Stimulated activated naive CD8-positive, alpha-beta T cell treated with anti-CD3 and anti-CD28 coated beads, Interleukin-15, amount 100 ng/mL, for 72 hours (primary cell): Measurements from ENCODE around the gene SPTSSB.

Source experiments
- ATAC-seq: fragments of 150-1000 bp; cut with Tn5 transposase; 2 replicates; pipeline ENCODE4 v1.10.0; 2021; ENCODE audit warnings: mild to moderate bottlenecking, moderate library complexity
- DNase-seq, 2 donors: peaks; one replicate each; pipeline ENCODE4 v3.0.0; 2021 to 2022
- H3K27ac Mint-ChIP-seq, 2 donors: one replicate each; pipeline ENCODE4 v1.8.0; 2022; ENCODE audit warnings: mild to moderate bottlenecking in 2 of 2, mixed read lengths in 2 of 2, moderate library complexity in 2 of 2
- H3K27me3 Mint-ChIP-seq: one replicate; pipeline ENCODE4 v1.8.0; 2022; ENCODE audit warnings: mixed read lengths
- H3K4me1 Mint-ChIP-seq: one replicate; pipeline ENCODE4 v1.8.0; 2022; ENCODE audit warnings: mild to moderate bottlenecking, mixed read lengths
- H3K4me3 Mint-ChIP-seq, 2 donors: one replicate each; pipeline ENCODE4 v1.8.0; 2022; ENCODE audit warnings: mild to moderate bottlenecking in 2 of 2, mixed read lengths in 2 of 2, moderate library complexity in 1 of 2
- H3K9me3 Mint-ChIP-seq, 2 donors: one replicate each; pipeline ENCODE4 v1.8.0; 2022; ENCODE audit warnings: mixed read lengths in 2 of 2

Gene SPTSSB

DNA sequence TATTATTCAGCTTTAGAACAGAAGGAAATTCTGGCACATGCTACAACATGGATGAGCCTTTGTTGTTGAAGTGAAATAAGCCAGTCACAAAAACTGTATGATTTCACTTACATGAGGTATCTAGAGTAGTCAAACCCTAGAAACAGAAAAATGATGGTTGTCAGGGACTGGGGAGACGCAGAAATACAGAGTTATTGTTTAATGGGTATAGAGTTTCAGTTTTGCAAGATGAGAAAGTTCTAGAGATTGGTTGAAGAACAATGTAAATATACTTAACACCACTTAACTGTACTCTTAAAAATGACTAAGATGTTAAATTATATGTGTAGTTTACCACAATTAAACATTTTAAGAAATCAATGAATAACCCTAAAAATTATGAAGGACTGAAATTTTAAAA is 15.8 kb downstream of the SPTSSB start:
- no peak overlapping the region for H3K27ac Mint-ChIP-seq
- H3K4me3 Mint-ChIP-seq = no peak overlapping the region
- no peaks in the 10 kb centered on the region for H3K9me3 Mint-ChIP-seq
- H3K4me1 Mint-ChIP-seq = peaks cover under 1% of the 10 kb centered on the region
- peaks cover 33% of the 10 kb centered on the region for H3K27me3 Mint-ChIP-seq
- DNase-seq = no peak
- ATAC-seq = no peak

- Mint-ChIP-seq H3K4me1 (peaks cover 10% of the 10 kb centered on the region), H3K4me3 (no peak overlapping the region), H3K27me3 (peaks cover 24% of the 10 kb centered on the region), H3K27ac (no peak overlapping the region), H3K9me3 (no peaks in the 10 kb centered on the region)
- no peak for DNase-seq
- ATAC-seq = no peak
These were observed 16.8 kb downstream of the SPTSSB start for GRCh38 chr3:161354554-161354953.

DNA sequence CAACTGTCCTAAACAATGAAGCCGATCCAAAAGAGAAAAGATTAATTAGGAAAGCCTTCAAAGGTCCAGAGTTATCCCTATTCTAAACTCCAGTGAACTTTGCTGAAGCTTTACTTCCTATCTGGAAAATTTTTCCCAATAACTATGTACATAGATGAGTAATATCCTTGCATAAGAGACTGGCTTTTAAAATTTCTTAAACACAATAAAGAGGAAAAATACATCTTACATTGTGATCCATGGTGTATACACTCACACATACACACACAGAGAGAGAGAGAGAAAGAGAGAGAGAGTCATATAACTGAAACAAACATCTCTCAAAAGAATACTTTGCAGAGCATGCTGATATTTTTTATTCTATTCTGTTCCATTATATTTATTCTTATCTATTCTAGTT is 20.0 kb downstream of the SPTSSB start:
- DNase-seq (no peak), ATAC-seq (no peak)
- H3K27me3 Mint-ChIP-seq = peaks cover 38% of the 10 kb centered on the region
- H3K9me3 Mint-ChIP-seq = no peaks in the 10 kb centered on the region
- no peak overlapping the region for H3K4me3 Mint-ChIP-seq
- H3K4me1 Mint-ChIP-seq = peaks cover 30% of the 10 kb centered on the region
- H3K27ac Mint-ChIP-seq = no peak overlapping the region

DNA sequence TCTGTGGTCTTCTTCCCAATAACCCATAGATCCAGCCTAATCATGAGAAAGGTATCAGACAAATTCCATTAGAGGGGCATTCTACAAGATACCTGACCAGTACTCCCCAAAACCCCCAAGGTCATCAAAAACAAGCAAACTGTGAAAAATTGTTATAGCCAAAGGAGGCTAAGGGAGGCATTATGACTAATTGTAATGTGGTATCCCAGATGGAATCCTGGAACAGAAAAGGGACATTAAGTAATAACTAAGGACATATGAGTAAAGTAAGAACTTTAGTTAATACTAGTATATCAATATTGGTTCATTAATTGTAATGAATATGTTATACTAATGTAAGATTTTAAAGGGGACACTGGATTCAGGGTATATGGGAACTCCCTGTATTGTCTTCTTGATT is 20.4 kb downstream of the SPTSSB start:
- peaks cover 42% of the 10 kb centered on the region for H3K27me3 Mint-ChIP-seq

GRCh38 chr3:161349529-161350312 is 21.6 kb downstream of the SPTSSB start:
- H3K27me3 Mint-ChIP-seq = peaks cover 48% of the 10 kb centered on the region
- H3K4me1 Mint-ChIP-seq = peaks cover 30% of the 10 kb centered on the region
- no peak overlapping the region for H3K27ac Mint-ChIP-seq
- ATAC-seq (peak; percentile 96), DNase-seq (peak; percentile 43 to 57)
- no peaks in the 10 kb centered on the region for H3K9me3 Mint-ChIP-seq
- H3K4me3 Mint-ChIP-seq = peak overlapping the region in 1 of 2 donors; percentile 12

More for the DNA sequence above, 20.4 kb downstream of the SPTSSB start:
- DNase-seq (no peak), ATAC-seq (no peak)
- Mint-ChIP-seq H3K4me1 (peaks cover 30% of the 10 kb centered on the region), H3K4me3 (no peak overlapping the region), H3K9me3 (no peaks in the 10 kb centered on the region), H3K27ac (no peak overlapping the region)

DNA sequence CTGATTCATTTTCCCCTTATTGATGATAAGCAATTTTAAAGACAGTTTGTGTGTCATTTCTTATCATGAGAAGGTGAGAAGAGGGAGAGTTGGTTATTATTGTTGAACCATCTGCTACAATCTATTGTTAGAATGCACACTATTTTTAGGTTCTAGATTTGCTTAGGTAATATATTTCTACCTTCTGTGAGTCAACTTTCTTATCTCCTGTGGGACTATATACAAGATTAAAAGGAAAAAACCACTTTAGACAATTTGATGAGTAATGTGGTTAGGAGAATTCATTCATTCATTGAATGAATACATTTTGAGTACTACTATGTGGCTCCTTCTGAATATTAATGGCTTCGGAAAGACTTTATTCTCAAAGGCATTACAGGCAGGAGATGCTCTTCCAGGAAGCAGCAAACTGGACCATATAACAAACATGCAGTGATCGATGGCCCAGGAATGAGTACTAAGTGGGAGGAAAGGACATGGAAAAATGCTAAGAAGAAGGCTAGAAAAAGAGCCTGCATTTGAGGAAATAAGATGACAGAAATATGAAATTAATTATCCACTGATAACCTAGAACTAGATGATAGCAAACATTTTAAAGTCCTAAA is 22.4 kb downstream of the SPTSSB start:
- ATAC-seq (no peak), DNase-seq (no peak)
- no peak overlapping the region for H3K4me3 Mint-ChIP-seq

DNA sequence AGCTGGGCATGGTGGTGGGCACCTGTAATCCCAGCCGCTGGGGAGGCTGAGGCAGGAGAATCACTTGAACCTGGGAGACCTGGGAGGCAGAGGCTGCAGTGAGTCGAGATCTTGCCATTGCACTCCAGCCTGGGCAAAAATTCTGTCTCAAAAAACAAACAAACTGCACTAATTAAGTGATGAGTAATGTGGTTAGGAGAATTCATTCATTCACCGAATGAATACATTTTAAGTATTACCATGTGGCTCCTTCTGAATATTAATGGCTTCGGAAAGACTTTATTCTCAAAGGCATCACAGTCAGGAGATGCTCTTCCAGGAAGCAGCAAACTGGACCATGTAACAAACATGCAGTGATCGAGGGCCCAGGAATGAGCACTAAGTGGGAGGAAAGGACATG is 23.6 kb downstream of the SPTSSB start:
- no peak for DNase-seq
- Mint-ChIP-seq H3K27me3 (peaks cover 58% of the 10 kb centered on the region), H3K27ac (no peak overlapping the region), H3K4me3 (no peak overlapping the region), H3K9me3 (no peaks in the 10 kb centered on the region), H3K4me1 (peaks cover 30% of the 10 kb centered on the region)
- ATAC-seq = no peak

More for the DNA sequence above, 22.4 kb downstream of the SPTSSB start:
- H3K9me3 Mint-ChIP-seq = no peaks in the 10 kb centered on the region
- H3K27me3 Mint-ChIP-seq = peaks cover 56% of the 10 kb centered on the region
- H3K4me1 Mint-ChIP-seq = peaks cover 30% of the 10 kb centered on the region
- H3K27ac Mint-ChIP-seq = no peak overlapping the region

- no peak overlapping the region for H3K4me3 Mint-ChIP-seq
- H3K4me1 Mint-ChIP-seq = peaks cover 24% of the 10 kb centered on the region
- DNase-seq (no peak), ATAC-seq (no peak)
- H3K27me3 Mint-ChIP-seq = peaks cover 62% of the 10 kb centered on the region
- H3K27ac Mint-ChIP-seq = no peak overlapping the region
- no peaks in the 10 kb centered on the region for H3K9me3 Mint-ChIP-seq
These were observed 26.3 kb downstream of the SPTSSB start for GRCh38 chr3:161345023-161345422.

DNA sequence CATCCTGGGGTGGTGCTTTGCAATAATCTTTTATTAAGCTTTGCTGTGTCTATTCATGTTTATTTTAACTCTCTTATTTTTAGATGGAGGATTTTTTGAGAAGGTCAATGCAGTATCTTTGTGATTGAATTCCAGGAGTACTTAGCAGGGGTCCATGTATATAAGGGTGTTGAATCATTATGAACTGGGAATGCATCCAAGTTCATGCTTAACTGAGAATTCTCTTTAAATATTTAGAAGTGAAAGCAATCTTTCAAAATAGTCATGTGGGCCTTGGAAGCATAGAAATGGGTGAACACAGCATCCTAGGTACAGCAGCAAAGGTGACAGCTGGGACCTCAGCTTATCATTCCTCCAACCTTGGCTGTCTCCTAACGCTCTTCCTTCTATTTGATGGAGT is 27.3 kb downstream of the SPTSSB start:
- no peak for ATAC-seq
- Mint-ChIP-seq H3K4me1 (peaks cover 14% of the 10 kb centered on the region), H3K4me3 (no peak overlapping the region), H3K27me3 (peaks cover 71% of the 10 kb centered on the region), H3K9me3 (no peaks in the 10 kb centered on the region), H3K27ac (no peak overlapping the region)
- DNase-seq = no peak

DNA sequence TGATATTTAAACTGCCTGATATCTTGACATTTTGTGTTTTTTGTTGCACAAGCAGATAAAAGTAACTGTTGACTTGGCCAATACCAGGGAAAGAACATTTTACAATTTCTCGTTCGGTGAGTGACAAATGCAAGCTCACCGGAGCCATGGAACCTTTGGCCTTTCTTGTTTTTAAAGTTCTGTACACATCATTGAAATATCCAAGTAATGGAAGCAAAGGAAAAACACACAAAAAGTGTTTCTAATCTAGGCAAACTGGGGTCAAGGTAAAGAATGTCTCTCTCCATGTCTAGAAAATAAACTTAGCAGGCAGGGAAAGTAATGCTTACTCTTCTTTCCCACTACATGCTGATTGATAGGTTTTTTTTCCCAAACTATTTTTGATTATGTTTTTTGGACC is 27.8 kb downstream of the SPTSSB start:
- Mint-ChIP-seq H3K9me3 (no peaks in the 10 kb centered on the region), H3K4me1 (peaks cover 9% of the 10 kb centered on the region), H3K27me3 (peaks cover 71% of the 10 kb centered on the region), H3K4me3 (no peak overlapping the region), H3K27ac (no peak overlapping the region)
- ATAC-seq (no peak), DNase-seq (no peak)

GRCh38 chr3:161342629-161343028 is 28.7 kb downstream of the SPTSSB start:
- Mint-ChIP-seq H3K4me3 (no peak overlapping the region), H3K27ac (no peak overlapping the region), H3K27me3 (peaks cover 65% of the 10 kb centered on the region), H3K4me1 (peaks cover under 1% of the 10 kb centered on the region), H3K9me3 (no peaks in the 10 kb centered on the region)
- ATAC-seq = no peak
- DNase-seq = no peak

DNA sequence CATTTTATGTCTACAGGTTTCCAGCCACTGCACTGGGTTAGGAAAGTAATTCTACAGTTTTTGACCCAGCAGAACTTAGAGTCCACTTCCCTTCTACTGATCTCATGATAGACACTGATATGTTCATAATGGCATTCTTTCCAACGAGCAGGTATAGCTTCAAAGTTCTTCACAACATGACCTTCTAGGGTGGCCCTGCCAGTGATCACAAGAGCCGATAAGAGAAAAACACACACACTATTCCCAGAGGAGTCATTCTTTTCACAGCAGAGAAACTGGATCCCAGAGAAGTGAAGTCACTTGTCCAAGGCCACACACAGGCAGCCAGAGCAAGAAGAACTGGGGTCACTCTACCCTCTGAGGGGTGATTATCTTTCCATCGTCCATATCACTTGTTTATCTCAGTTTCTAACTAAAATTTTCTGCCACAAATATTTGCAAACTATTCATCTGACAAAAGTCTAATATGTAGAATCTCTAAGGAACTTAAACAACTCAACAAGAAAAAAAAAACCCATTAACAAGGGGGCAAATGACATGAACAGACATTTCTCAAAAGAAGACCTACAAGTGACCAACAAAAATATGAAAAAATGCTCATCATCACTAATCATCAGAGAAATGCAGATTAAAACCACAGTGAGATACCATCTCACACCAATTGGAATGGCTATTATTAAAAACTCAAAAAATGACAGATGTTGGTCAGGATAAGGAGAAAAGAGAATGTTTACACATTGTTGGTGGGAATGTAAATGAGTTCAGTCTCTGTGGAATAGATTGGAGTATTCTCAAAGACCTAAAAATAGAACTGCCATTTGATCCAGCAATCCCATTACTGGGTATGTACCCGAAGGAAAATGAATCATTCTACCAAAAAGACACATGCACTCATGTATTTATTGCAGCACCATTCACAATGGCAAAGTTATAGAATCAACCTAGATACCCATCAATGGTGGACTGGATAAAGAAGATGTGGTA is 31.5 kb downstream of the SPTSSB start:
- ATAC-seq (no peak), DNase-seq (no peak)
- H3K27ac Mint-ChIP-seq = no peak overlapping the region
- peaks cover 0 to 5% of the 10 kb centered on the region in 2 donors for H3K9me3 Mint-ChIP-seq
- peaks cover 64% of the 10 kb centered on the region for H3K27me3 Mint-ChIP-seq
- H3K4me1 Mint-ChIP-seq = no peaks in the 10 kb centered on the region
- no peak overlapping the region for H3K4me3 Mint-ChIP-seq

- Mint-ChIP-seq H3K27me3 (peaks cover 59% of the 10 kb centered on the region), H3K4me1 (no peaks in the 10 kb centered on the region), H3K9me3 (peaks cover 0 to 5% of the 10 kb centered on the region in 2 donors), H3K4me3 (no peak overlapping the region), H3K27ac (no peak overlapping the region)
- DNase-seq (no peak), ATAC-seq (no peak)
These were observed 34.0 kb downstream of the SPTSSB start for GRCh38 chr3:161337311-161337710.

DNA sequence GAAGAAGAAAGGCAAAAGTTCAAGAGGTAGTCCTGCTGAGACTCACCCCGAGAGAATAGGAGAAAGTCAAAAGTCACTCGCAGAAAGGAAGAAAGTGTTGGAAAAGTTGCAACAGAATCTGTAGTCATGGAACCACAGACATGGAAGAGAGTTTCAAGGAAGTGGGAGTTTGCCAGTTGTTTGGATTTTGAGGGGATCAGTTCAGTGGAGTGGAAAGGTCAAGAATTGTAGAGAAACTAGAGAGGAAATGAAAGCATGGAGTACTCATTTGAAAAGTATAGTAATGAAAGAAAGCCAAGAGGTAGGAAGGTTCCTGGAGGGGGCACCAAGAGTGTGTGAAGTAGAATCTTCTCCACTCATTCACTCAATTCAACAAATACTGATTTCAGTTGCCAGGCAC is 34.7 kb downstream of the SPTSSB start:
- Mint-ChIP-seq H3K4me1 (no peaks in the 10 kb centered on the region), H3K27me3 (peaks cover 53% of the 10 kb centered on the region), H3K4me3 (no peak overlapping the region), H3K9me3 (peaks cover 0 to 5% of the 10 kb centered on the region in 2 donors), H3K27ac (no peak overlapping the region)
- no peak for ATAC-seq
- no peak for DNase-seq

- Mint-ChIP-seq H3K9me3 (peaks cover 0 to 5% of the 10 kb centered on the region in 2 donors), H3K27ac (no peak overlapping the region), H3K4me1 (no peaks in the 10 kb centered on the region), H3K27me3 (peaks cover 52% of the 10 kb centered on the region), H3K4me3 (no peak overlapping the region)
- no peak for DNase-seq
- ATAC-seq = no peak
These were observed 37.6 kb downstream of the SPTSSB start for GRCh38 chr3:161333696-161334095.
